Suprapubic skin (tissue), 4 donors: ENCODE results near the gene TTC13. TPM values are rescaled to one million over a fixed set of nuclear protein-coding genes. Genes with fewer than 3 reads are reported as not detected.
A peak's percentile ranks its signal among the peaks of the same experiment; 100 is the strongest.

Source experiments
- DNase-seq, 2 donors: peaks; one replicate each; pipeline ENCODE4 v3.0.0-alpha.2; 2019; ENCODE audit warnings: low spot score in 2 of 2
- H3K27ac ChIP-seq: fragments of 200-600 bp; sonication (generic); one replicate; pipeline ENCODE4 v1.5.1; 2019
- H3K27me3 ChIP-seq: fragments of 200-600 bp; sonication (generic); one replicate; pipeline ENCODE4 v1.5.1; 2019
- H3K36me3 ChIP-seq: fragments of 200-600 bp; sonication (generic); one replicate; pipeline ENCODE4 v1.5.1; 2019
- H3K4me1 ChIP-seq: fragments of 200-600 bp; sonication (generic); one replicate; pipeline ENCODE4 v1.5.1; 2019
- H3K4me3 ChIP-seq: fragments of 200-600 bp; sonication (generic); one replicate; pipeline ENCODE4 v1.5.1; 2019; ENCODE audit warnings: mild to moderate bottlenecking
- H3K9me3 ChIP-seq: fragments of 200-600 bp; sonication (generic); one replicate; pipeline ENCODE4 v1.5.1; 2019
- EP300 ChIP-seq: sonication (generic); formaldehyde crosslinking; IDR thresholded peaks from one replicate; pipeline ENCODE4 v1.6.1; 2017; ENCODE audit warnings: antibody characterized with exemption
- POLR2A ChIP-seq, 2 donors: fragments of 450-650 bp; IDR thresholded peaks; one replicate each; pipeline ENCODE4 v1.6.1; 2017; ENCODE audit warnings: antibody characterized with exemption in 2 of 2, mild to moderate bottlenecking in 2 of 2, moderate library complexity in 2 of 2
- POLR2AphosphoS5 ChIP-seq, 3 donors: sonication (generic); formaldehyde crosslinking; IDR thresholded peaks; one replicate each; pipeline ENCODE4 v1.6.1; 2017; ENCODE audit warnings: antibody characterized with exemption in 3 of 3
- WGBS: methylation state at CpG from one replicate; pipeline ENCODE4 v1.1.5; 2018; 5-methylcytosine and 5-hydroxymethylcytosine counted together
- total RNA-seq, 4 donors: library from RNA; depleted of rRNA; stranded (reverse); fragments of >200 nt; gene quantifications; one replicate each; pipeline ENCODE4 v1.1.0, GENCODE V29; 2016
- TF ChIP-seq, protein P1 (sequence below), 2 donors: fragments of 200-600 bp in 1 of 2; fragments of 450-650 bp in 1 of 2; sonication (generic) in 1 of 2; IDR thresholded peaks; one replicate each; pipeline ENCODE4 v1.5.1; 2016 to 2019; ENCODE audit warnings: antibody characterized with exemption in 2 of 2, mild to moderate bottlenecking in 1 of 2, moderate library complexity in 1 of 2

Gene TTC13
- total RNA-seq, 4 donors from 2014 or later: 16.5 to 41.2 (median 19.2) TPM

DNA sequence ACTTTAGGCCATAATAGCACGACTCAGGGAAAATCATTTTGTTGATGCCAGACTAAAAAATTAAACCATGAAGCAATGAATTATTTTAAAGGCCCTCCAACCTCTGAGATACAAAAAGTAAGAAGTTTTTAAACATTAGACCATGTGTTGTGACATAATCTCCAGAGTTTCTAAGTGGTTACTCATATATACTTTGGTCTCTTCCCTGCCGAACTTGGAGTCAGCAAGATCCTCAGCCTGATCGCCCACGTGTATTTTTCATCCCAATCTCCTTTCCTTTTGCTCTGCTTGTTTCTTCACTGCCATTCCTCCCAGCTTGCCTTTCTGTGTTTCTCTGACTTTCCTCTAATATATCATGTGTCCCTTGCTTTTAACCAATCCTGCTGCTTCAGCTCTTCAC is 4.0 kb upstream of the TTC13 start:
- TF ChIP-seq EP300: no peak
- TF ChIP-seq, protein P1, sequence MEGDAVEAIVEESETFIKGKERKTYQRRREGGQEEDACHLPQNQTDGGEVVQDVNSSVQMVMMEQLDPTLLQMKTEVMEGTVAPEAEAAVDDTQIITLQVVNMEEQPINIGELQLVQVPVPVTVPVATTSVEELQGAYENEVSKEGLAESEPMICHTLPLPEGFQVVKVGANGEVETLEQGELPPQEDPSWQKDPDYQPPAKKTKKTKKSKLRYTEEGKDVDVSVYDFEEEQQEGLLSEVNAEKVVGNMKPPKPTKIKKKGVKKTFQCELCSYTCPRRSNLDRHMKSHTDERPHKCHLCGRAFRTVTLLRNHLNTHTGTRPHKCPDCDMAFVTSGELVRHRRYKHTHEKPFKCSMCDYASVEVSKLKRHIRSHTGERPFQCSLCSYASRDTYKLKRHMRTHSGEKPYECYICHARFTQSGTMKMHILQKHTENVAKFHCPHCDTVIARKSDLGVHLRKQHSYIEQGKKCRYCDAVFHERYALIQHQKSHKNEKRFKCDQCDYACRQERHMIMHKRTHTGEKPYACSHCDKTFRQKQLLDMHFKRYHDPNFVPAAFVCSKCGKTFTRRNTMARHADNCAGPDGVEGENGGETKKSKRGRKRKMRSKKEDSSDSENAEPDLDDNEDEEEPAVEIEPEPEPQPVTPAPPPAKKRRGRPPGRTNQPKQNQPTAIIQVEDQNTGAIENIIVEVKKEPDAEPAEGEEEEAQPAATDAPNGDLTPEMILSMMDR (IDR thresholded peaks at IDR 0.05): no peak
- no peak for TF ChIP-seq POLR2AphosphoS5 (IDR thresholded peaks at IDR 0.05)
- no peak for TF ChIP-seq POLR2A (IDR thresholded peaks at IDR 0.05)
- Histone ChIP-seq H3K4me3 (no peak overlapping the region), H3K9me3 (no peaks in the 10 kb centered on the region), H3K27me3 (no peaks in the 10 kb centered on the region), H3K4me1 (peaks cover 19% of the 10 kb centered on the region), H3K27ac (no peak overlapping the region), H3K36me3 (peaks cover 5% of the 10 kb centered on the region)
- 67% methylated on average over 4 of the region's 4 CpGs for WGBS
- DNase-seq: no peak

DNA sequence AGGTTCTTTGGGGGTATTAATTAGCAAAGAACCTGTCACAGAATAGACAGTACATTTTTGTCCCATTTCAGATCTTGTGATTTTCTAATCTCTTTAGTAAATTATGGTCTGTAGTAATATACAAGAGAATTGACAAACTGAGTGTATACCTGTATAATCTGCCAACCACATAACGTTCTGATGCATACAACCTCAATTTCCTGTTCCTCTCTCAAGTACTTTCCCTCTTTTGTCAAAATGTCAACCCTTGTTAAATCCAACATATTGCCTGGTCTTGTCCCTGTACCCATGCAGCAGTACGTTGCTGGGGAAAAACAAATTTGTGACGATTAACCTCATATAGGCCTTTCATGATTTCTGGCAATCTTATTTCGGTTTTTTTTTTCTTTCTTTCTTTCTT is 1.3 kb upstream of the TTC13 start:
- H3K36me3 ChIP-seq: peaks cover 10% of the 10 kb centered on the region
- H3K4me1 ChIP-seq: peaks cover 20% of the 10 kb centered on the region
- no peak for DNase-seq
- WGBS: 69% methylated on average over 4 of the region's 4 CpGs
- no peak for TF ChIP-seq EP300
- no peak for TF ChIP-seq POLR2AphosphoS5 (IDR thresholded peaks at IDR 0.05)
- TF ChIP-seq, protein P1 (IDR thresholded peaks at IDR 0.05): no peak
- no peak for TF ChIP-seq POLR2A (IDR thresholded peaks at IDR 0.05)
- no peaks in the 10 kb centered on the region for H3K9me3 ChIP-seq
- H3K27ac ChIP-seq: no peak overlapping the region
- peak overlapping the region; percentile 68 for H3K4me3 ChIP-seq
- no peaks in the 10 kb centered on the region for H3K27me3 ChIP-seq

DNA sequence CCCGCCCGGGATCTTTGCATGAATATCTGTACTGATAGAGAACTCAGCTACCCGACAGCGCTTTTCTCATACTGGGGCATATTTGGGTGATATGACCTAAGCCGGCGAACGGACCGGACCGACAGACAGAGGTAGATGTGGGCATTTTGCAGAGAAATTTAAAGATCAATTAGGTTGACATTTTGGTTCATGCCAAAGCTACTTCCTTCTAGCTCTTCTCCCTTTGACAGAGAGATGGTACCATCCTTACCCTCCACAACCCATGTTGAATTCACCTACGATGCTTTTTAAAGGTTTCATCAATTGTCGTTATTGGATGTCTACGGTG is 692 bp upstream of the TTC13 start:
- no peaks in the 10 kb centered on the region for H3K9me3 ChIP-seq

DNA sequence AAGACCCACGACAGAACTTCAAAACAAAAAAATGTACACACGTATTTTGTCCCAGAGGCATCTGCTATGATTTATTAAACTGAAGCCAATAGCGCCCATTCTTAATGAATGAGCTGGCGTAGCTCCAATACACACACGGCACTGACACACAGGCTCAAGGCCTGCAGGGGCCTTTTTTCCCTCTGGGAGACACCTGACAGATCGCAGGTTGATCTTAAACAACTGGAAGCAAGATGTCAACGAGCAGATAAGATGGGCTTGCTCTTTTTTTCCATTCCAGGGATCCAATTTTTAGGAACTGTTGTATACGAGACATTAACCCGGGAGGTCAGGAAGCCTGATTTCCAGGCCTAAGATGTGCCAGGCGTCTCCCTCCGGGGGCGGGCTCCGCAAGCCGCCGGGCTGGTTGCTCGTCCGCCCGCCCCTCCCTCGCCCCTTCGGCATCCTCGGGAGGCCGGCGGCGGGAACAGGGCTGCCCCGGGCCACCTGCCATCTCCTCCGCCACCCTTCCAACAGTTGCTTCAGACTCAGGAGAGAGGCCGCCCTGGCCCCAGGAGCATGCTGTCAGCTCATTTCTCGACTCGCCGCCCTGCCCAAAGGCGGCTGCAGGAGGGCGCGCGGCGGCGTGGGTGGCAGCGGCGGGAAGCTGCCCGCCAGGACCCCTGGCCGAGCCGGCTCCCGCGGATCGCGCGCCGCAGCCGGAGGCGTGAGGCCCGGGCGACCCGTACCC is 735 bp downstream of the TTC13 start:
- peak in 1 of 2 donors; percentile 62 for DNase-seq

More for the DNA sequence above, 692 bp upstream of the TTC13 start:
- 8% methylated on average over 12 of the region's 12 CpGs for WGBS
- Histone ChIP-seq H3K36me3 (peaks cover 10% of the 10 kb centered on the region), H3K4me3 (peak overlapping the region; percentile 68), H3K27ac (no peak overlapping the region), H3K4me1 (peaks cover 20% of the 10 kb centered on the region), H3K27me3 (no peaks in the 10 kb centered on the region)
- TF ChIP-seq POLR2A (IDR thresholded peaks at IDR 0.05) (no peak), POLR2AphosphoS5 (IDR thresholded peaks at IDR 0.05) (no peak), EP300 (no peak)
- TF ChIP-seq, protein P1 (IDR thresholded peaks at IDR 0.05): no peak
- no peak for DNase-seq

More for the DNA sequence above, 735 bp downstream of the TTC13 start:
- H3K27ac ChIP-seq: peak overlapping the region; percentile 61
- H3K27me3 ChIP-seq: no peaks in the 10 kb centered on the region
- H3K4me3 ChIP-seq: peak overlapping the region; percentile 68
- H3K36me3 ChIP-seq: peaks cover 10% of the 10 kb centered on the region
- TF ChIP-seq POLR2A (IDR thresholded peaks at IDR 0.05) (no peak), EP300 (no peak), POLR2AphosphoS5 (IDR thresholded peaks at IDR 0.05) (no peak)
- TF ChIP-seq, protein P1 (IDR thresholded peaks at IDR 0.05): no peak
- WGBS: 2% methylated on average over 26 of the region's 52 CpGs
- no peaks in the 10 kb centered on the region for H3K9me3 ChIP-seq
- H3K4me1 ChIP-seq: peaks cover 20% of the 10 kb centered on the region
